Measurements from ENCODE around the gene MPG. TPM values are rescaled to one million over a fixed set of nuclear protein-coding genes. Genes with fewer than 3 reads are reported as not detected.

The MPG gene
- total RNA-seq, 1 donor from 2014 or later, result 50.0 TPM

DNA sequence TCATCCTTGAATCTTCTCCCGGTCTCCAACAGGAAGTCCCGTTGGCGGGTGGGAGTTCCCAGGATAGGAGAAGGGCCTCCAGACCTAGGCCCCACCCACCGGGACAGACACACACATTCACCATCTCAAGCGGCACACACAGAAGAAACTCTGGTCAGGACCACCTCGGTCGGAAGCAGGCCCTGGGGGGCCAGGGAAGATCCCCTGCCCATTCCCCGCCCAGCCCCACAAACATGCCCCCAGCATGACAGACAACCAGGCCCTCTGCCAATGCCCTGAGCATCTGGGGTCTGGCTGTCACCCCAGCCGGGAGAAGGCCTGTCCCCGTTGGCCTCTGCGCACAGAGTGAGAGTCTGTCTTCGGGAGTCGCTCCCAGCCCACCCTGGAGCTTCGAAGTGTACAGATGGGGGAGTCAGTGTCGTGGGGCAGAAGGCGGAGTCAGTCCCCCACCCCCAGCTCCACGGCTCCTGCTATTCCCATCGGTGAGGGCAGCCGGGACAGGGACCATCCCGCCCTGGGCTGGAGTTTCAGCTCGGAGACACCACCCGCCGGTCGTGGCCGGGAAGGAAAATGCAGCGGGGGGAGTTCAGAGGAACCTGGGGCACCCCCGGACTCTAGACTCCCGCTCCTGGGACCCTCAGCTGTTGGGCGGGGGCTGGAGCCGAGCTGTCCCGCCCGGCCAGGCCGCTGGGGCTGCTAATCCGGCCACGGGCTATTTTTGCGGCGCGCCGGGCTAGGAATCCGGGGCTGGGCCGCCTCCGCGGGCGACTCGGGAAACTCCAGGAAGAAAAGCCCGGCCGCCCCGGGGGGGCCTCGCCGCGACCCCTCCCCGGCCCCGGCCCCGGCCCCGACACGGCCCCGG, 6.3 kb upstream of the MPG start:
- TF ChIP-seq, protein P1, sequence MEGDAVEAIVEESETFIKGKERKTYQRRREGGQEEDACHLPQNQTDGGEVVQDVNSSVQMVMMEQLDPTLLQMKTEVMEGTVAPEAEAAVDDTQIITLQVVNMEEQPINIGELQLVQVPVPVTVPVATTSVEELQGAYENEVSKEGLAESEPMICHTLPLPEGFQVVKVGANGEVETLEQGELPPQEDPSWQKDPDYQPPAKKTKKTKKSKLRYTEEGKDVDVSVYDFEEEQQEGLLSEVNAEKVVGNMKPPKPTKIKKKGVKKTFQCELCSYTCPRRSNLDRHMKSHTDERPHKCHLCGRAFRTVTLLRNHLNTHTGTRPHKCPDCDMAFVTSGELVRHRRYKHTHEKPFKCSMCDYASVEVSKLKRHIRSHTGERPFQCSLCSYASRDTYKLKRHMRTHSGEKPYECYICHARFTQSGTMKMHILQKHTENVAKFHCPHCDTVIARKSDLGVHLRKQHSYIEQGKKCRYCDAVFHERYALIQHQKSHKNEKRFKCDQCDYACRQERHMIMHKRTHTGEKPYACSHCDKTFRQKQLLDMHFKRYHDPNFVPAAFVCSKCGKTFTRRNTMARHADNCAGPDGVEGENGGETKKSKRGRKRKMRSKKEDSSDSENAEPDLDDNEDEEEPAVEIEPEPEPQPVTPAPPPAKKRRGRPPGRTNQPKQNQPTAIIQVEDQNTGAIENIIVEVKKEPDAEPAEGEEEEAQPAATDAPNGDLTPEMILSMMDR (conservative IDR thresholded peaks at IDR 0.05), result no peak
- H3K27ac Mint-ChIP-seq (ENCODE audit: unreplicated experiment), result peak overlapping the region; percentile 85
- peaks cover 79% of the 10 kb centered on the region for H3K4me1 Mint-ChIP-seq
- H3K9me3 Mint-ChIP-seq, result no peaks in the 10 kb centered on the region
- peak; percentile 54 for DNase-seq (ENCODE audit: low read depth, low spot score)
- peak overlapping the region; percentile 92 for H3K4me3 Mint-ChIP-seq
- H3K36me3 Mint-ChIP-seq (ENCODE audit: low read depth), result no peaks in the 10 kb centered on the region
- H3K27me3 Mint-ChIP-seq (ENCODE audit: low read depth), result peaks cover 3% of the 10 kb centered on the region

DNA sequence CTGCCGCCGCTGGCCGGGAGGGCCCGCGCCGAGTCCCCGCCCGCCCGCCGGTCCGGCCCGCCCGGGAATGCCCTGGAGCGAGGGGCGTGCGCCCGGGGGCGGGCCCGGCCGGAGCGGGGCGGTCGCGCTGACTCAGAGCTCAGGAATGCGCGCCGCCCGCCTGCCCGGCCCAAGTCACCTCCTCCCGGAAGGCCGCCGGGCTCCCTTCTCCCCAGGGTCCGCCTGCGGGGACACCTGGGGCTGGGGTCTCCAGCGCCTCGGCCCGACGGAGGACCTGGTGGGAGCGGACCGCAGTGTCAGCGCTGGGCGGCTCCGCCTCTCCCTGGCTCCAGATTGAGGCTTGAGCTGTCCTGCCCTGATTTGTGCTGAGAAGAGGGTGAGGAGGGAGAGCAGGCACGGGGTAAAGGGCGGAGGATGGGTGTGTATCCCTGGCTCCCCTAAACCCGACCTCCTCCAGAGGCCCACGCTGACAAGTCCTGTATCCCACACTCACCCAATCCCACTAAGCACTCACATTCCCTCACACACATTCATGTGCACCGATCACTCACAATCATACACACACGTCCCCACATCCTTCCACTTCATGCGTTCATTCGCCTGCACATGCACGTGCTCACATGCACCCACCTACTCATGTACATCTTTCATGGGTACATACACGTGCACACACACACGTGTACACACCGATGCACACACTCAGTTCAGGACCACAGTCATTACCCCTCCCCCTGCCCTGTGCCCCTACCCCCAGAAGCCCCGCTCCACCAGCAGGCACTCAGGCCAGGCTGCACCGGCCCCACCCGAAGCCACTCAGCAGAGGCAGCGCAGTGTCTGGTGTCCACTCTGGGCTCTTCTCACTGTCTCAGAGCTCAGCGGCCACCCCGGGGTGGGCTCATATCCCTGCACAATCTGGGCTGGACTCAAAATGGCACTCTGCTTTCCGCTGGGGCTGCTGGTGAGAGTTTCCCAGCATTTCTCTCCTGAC, 5.2 kb upstream of the MPG start, which contains the start of gene RHBDF1:
TSS of gene RHBDF1 (minus strand) at position 71 of the 988 bp plus-strand sequence. CDS start 7,616 bp downstream, outside the sequence.
- H3K4me1 Mint-ChIP-seq, result peaks cover 71% of the 10 kb centered on the region
- peak; percentile 48 for DNase-seq (ENCODE audit: low read depth, low spot score)
- H3K36me3 Mint-ChIP-seq (ENCODE audit: low read depth), result no peaks in the 10 kb centered on the region
- H3K27me3 Mint-ChIP-seq (ENCODE audit: low read depth), result peaks cover 3% of the 10 kb centered on the region
- no peaks in the 10 kb centered on the region for H3K9me3 Mint-ChIP-seq
- peak within 1 kb of the TSS; percentile 85 for H3K27ac Mint-ChIP-seq (ENCODE audit: unreplicated experiment)
- TF ChIP-seq, protein P1 (conservative IDR thresholded peaks at IDR 0.05), result no peak
- H3K4me3 Mint-ChIP-seq, result peak within 1 kb of the TSS; percentile 92

DNA sequence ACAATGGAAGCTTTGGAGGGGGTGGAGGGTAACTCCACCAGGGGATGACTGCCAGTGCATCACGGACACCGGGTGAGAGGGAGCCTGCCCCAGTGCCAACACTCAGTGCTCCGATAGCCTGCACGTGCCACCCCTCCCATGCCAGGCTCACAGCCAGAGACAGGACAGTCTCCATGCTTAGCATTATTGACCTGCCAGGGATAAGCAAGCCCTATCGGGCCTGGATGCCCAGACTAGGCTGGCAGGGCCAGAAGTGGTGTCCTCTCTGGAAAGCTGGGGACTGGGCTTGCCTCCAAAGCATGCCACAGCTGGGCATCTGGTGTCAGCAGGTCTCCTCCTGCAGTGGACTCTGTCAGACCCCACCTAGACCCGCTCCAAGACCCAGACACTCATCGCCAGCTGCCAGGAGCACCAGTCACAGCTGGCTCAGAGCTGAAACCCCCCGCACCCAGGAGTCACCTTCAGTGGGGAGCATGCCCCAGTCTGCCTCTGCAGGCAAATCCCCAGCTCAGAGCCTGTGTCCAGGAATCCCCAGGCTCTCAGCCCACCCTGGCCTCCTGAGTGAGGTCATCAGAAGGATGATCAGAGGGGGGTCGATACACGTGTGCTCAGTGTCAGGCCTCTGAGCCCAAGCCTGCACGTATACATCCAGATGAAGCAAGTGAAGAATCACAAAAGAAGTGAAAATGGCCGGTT, 3.8 kb upstream of the MPG start:
- Mint-ChIP-seq H3K4me3 (peak overlapping the region; percentile 92), H3K4me1 (peaks cover 65% of the 10 kb centered on the region), H3K9me3 (no peaks in the 10 kb centered on the region), H3K27me3 (ENCODE audit: low read depth) (peaks cover 3% of the 10 kb centered on the region), H3K27ac (ENCODE audit: unreplicated experiment) (peak overlapping the region; percentile 37), H3K36me3 (ENCODE audit: low read depth) (no peaks in the 10 kb centered on the region)
- TF ChIP-seq, protein P1 (conservative IDR thresholded peaks at IDR 0.05), result no peak
- DNase-seq (ENCODE audit: low read depth, low spot score), result no peak

DNA sequence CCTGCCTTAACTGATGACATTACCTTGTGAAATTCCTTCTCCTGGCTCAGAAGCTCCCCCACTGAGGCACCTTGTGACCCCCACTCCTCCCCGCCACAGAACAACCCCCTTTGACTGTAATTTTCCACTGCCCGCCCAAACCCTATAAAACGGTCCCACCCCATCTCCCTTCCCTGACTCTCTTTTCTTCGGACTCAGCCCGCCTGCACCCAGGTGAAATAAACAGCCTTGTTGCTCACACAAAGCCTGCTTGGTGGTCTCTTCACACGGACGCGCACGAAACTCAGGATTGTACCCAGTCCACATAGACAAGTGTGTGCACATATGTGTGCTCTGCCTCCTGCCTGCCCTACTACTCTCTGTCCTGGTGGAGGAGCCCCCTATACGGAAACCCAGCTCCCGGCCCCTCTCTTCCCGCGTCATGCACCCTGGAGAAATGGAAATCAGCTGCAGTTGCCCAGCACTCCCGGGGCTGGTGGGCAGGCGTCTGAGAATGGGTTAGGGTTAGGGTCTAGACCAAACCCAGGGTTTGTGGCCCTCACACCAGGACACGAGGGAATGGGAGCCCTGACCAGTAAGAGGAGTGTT, 3.2 kb upstream of the MPG start:
- Mint-ChIP-seq H3K9me3 (no peaks in the 10 kb centered on the region), H3K27ac (ENCODE audit: unreplicated experiment) (peak overlapping the region; percentile 37), H3K4me1 (peaks cover 60% of the 10 kb centered on the region), H3K4me3 (peak overlapping the region; percentile 92), H3K27me3 (ENCODE audit: low read depth) (peaks cover 3% of the 10 kb centered on the region), H3K36me3 (ENCODE audit: low read depth) (no peaks in the 10 kb centered on the region)
- DNase-seq (ENCODE audit: low read depth, low spot score), result no peak
- TF ChIP-seq, protein P1 (conservative IDR thresholded peaks at IDR 0.05), result no peak

Data from neural crest cell (in vitro differentiated cells).